GM12872 (cell line): Measurements from ENCODE around the gene KDM5A.

Source experiments
- TF ChIP-seq, protein P1 (sequence below): IDR thresholded peaks from 3 replicates; pipeline ENCODE4 v1.5.1; 2011; ENCODE audit warnings: low read depth, mild to moderate bottlenecking, low read length, moderate library complexity; ENCODE audit not compliant: insufficient read depth

Gene KDM5A

DNA sequence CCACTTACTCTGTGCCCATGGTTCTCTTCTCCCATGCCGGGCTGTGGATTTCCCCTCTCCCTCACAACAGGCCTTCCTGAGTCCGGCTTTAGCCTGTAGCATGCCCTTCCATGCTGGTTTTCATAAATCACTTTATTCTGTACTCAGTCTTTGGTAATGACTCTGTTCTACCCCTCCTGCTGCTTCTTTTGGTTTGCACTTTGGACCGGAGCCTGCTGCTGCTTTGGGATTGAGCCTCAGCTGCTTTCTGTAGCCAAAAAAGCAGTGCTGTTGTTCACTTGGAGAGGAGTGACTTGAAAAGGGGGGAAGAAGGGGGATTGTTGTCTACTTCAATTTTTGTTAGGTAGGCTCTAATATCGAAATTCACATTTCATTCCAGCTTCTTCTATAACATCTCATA lies 118.0 kb downstream of the KDM5A start:
- TF ChIP-seq, protein P1, sequence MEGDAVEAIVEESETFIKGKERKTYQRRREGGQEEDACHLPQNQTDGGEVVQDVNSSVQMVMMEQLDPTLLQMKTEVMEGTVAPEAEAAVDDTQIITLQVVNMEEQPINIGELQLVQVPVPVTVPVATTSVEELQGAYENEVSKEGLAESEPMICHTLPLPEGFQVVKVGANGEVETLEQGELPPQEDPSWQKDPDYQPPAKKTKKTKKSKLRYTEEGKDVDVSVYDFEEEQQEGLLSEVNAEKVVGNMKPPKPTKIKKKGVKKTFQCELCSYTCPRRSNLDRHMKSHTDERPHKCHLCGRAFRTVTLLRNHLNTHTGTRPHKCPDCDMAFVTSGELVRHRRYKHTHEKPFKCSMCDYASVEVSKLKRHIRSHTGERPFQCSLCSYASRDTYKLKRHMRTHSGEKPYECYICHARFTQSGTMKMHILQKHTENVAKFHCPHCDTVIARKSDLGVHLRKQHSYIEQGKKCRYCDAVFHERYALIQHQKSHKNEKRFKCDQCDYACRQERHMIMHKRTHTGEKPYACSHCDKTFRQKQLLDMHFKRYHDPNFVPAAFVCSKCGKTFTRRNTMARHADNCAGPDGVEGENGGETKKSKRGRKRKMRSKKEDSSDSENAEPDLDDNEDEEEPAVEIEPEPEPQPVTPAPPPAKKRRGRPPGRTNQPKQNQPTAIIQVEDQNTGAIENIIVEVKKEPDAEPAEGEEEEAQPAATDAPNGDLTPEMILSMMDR, result no peak

DNA sequence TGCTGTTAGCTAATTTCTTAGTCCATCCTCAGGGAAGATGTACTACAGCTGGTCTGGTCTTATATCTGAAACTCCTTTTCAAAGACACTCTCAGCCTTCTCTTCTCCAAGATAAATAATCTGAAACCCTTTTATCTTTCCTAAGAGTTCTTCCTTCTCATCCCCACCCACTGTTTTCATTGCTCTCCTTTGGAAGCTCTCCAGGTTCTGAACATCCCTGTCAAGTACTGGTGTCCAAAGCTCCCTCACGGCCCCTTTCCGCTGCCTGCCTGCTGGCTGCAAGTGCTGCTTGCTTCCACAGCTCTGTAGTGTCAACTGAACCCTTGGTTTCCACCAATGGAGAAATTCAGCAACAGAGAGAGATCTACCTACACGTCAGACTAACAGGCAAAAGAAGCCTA lies 119.9 kb downstream of the KDM5A start:
- TF ChIP-seq, protein P1, result no peak

DNA sequence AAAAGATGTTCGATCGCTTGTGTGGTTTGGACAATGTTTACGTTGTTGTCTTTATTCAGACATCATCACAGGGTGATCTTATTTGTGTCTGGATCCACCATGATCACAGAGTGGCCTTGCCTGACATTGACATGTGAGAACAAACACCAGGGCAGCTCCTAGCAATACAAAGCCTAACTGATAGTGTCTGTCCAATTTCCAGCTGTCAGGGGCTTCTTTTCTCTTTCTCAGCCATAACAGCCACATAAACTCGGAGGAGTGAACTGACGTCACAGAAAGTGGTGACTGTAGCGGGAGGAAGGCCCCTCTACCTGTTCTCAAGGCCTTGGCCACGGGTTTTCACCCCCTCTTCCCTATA lies 120.7 kb downstream of the KDM5A start:
- TF ChIP-seq, protein P1, result no peak

DNA sequence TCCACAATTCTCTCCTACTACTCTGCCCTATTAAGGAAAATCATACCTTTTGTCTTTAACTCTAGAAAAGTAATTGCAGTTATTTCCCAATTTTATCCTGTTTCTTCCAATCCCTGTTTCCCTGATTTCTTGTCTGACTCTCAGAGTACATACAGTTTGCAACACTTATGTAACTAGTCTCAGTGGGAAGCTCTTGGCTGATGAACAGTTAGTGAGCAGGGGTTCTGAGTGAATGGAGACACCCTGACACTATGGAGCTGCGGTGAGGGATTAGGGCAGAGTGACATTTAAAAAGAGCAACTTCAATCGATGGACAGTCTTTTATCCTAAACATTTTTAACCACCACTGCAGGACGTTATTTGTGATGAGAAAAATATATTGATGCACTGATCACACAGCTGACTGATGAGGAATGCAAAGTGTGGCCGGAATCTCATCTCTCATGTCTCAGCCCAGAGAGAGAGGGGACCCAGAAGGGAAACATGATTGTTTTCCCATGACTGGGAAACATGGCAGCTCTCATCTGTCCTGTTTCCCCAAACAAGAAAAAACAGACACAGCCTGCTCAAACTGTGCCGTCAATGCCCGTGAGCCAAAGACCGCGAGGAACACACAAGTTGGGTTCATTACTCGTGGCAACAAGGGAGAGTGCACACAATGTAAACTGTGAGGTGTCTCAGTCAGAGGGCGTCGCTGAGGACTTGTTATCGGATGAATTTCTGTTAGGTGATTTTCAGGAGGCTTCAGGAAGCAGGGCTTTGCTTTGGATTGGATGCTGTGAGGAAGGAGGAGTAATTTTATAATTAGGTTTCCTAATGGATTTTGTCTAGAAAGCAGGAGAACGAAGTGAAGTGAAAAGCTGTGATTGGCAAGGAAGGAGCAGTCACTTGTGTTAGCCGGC lies 121.3 kb downstream of the KDM5A start:
- TF ChIP-seq, protein P1, result no peak

DNA sequence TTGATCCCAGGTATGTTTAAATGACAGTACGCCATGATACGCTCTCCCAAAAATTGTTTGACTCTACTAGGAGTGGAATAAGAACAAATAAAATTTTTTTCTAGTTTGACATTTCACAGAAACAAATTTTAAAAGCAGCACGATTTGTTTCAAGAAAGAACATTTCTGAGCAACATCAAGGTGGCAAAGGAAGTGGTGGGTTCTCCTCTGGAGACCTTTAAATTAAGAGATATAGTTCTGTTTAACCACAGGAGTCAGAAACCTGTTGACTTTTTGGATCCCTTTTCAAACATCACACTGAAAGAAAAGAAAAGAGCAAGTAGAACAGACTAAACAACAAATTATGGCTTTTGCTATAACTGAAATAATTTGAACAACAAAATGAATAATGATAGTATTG lies 124.0 kb downstream of the KDM5A start:
- TF ChIP-seq, protein P1, result no peak

DNA sequence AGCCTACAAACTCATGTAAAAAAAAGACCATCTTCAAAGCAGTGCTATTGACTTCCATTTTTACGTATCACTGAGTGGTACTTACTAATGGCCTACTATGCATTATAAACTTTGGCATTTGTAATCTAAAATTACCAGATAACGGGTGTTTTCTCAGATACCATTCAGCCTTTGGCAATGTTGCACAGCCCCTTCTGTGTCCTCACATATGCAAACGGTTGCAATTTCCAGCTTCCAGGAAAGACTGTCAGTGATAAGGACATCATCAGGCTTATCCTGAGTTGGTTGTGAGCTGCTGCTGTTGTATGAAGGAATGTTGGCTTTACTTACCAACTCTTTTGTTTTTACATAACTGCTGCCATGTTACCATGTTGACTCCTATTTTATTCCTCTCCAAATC lies 124.9 kb downstream of the KDM5A start:
- TF ChIP-seq, protein P1, result no peak

DNA sequence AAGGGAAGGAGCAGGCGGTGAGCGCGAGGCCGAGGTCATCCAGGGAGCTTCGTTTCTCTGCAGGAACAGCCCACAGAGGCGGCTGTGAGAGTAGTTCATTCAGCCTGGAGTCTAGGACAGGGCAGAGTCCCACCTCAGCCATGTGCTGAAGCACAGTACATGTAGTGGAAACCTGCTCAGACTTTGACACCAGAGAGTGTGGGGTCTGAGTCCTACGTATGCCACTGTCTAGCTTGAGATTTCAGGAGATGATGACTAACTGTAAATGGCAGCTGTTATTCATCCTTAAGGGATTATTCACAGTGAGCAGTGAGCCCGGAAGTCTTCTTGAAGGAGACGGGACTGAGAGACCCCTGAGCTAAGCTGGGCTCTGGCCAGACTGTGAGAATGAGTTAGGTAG lies 125.5 kb downstream of the KDM5A start:
- TF ChIP-seq, protein P1, result no peak
